AML-193 (cell line): ENCODE measurements around the gene MYBL2.
"Not testable (repeated sequence)": the region's sequence is repeated elsewhere in the genome, so short reads cannot be mapped to it uniquely, and the experiment has no call there.

ENCODE experiments used
- DNase-seq, 2 experiments: peaks; one replicate each; lab custom pipeline; 2025; lab: John Stamatoyannopoulos, UW

The MYBL2 gene

DNA sequence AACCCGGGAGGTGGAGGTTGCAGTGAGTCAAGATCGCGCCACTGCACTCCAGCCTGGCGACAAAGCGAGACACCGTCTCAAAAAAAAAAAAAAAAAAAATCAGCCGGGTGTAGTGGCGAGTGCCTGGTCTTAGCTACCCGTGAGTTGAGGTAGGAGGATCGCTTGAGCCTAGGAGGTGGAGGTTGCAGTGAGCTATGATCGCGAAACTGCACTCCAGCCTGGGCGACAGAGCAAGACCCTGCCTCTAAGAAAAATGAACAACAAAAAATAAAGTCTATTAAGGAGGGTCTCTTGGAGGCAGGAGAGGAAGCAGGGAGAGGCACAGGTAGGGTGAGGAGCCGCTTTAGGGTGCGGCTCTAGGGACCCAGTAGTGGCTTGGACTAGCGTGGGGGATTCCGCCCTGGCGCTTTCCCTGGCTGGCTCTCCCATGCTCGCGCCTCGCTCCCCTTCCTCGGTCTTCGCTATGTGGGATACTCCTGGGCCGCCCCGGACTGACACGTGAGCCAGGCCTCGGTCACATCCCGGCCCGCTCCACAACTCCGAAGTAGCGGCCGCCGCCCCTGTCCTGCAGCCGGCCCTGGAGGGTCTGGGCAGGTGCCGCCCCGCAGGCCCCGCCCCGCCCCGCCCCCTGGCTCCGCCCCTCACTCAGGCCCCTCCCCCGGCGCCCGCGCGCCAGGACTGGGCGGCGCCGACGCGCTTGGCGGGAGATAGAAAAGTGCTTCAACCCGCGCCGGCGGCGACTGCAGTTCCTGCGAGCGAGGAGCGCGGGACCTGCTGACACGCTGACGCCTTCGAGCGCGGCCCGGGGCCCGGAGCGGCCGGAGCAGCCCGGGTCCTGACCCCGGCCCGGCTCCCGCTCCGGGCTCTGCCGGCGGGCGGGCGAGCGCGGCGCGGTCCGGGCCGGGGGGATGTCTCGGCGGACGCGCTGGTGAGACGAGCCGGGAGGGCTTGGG is at the start of gene MYBL2:
Gene MYBL2 (plus strand): TSS at position 739 of the 953 bp plus-strand sequence. CDS start 170 bp downstream, at position 909.
- DNase-seq, result peak; percentile 16 to 33

- DNase-seq, result no peak
Observed at GRCh38 chr20:43631598-43631997, 35.3 kb upstream of the MYBL2 start.

- no peak for DNase-seq
Observed at GRCh38 chr20:43636429-43636828, 30.5 kb upstream of the MYBL2 start.

DNA sequence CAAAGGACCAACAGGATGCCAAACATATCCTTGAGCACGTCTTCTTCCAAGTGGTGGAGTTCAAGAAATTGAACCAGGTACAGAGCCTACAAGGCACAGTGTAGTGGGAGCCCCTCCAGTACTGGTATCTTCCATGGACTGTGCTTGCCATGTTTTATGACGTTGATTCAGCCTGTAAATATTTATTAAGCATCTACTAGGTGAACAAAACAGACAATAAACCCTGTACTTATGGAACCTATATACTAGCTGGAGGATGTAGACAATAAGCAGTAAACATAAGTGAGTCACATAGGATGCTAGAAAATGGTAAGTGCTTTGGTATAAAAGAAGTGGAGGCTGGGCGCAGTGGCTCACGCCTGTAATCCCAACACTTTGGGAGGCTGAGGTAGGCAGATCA is 24.4 kb upstream of the MYBL2 start:
- no peak for DNase-seq

GRCh38 chr20:43650997-43651525 is 15.9 kb upstream of the MYBL2 start:
- no peak for DNase-seq

GRCh38 chr20:43651650-43652184 is 15.2 kb upstream of the MYBL2 start:
- not testable (repeated sequence) for DNase-seq

DNA sequence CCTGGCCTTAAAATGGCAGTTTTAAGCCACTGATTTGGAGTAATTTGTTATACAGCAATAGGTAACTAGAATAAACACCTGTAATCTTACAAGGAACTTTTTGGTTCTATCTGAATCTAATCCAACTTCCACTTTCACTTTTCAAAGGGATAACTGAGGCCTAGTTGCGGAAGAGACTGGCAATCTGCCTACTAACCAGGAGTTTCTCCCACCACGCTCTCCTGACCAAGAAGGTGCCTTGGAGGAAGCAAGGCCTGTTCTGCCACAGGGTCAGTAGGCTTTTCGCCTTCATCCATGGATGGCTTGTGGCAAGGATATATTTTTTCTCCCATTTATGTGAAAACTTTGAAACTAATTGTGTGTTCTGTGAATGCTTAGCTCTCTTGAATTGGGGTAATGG is 12.9 kb upstream of the MYBL2 start:
- DNase-seq, result no peak

- not testable (repeated sequence) for DNase-seq
Observed at GRCh38 chr20:43655176-43655575, 11.7 kb upstream of the MYBL2 start.

- DNase-seq, result no peak
Observed at GRCh38 chr20:43655937-43656336, 11.0 kb upstream of the MYBL2 start.

GRCh38 chr20:43658069-43658722 is 8.7 kb upstream of the MYBL2 start:
- no peak for DNase-seq

DNA sequence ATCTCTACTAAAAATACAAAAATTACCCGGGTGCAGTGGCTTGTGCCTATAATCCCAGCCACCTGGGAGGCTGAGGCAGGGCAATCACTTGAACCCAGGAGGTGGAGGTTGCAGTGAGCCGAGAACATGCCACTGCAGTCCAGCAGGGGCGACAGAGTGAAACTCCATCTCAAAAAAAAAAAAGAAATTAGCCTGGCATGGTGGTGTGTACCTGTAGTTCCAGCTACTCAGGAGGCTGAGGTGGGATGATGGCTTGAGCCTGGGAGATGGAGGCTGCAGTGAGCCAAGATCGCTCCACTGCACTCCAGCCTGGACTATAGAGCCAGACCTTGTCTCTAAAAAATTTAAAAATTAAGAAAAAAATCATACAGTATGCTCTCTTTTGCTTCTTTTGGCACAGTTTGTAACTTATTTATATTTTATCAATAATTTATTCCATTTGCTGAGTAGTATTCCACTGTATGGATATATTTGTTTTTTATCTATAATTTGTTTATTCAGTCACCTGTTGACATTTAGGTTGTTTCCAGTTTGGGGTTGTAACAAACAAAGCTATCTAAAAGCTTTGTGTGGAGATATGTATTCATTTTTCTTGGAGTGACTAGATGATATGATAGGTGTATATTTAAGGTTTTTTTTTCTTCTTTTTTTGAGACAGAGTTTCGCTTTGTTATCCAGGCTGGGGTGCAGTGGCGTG is 8.0 kb upstream of the MYBL2 start:
- no peak for DNase-seq

DNA sequence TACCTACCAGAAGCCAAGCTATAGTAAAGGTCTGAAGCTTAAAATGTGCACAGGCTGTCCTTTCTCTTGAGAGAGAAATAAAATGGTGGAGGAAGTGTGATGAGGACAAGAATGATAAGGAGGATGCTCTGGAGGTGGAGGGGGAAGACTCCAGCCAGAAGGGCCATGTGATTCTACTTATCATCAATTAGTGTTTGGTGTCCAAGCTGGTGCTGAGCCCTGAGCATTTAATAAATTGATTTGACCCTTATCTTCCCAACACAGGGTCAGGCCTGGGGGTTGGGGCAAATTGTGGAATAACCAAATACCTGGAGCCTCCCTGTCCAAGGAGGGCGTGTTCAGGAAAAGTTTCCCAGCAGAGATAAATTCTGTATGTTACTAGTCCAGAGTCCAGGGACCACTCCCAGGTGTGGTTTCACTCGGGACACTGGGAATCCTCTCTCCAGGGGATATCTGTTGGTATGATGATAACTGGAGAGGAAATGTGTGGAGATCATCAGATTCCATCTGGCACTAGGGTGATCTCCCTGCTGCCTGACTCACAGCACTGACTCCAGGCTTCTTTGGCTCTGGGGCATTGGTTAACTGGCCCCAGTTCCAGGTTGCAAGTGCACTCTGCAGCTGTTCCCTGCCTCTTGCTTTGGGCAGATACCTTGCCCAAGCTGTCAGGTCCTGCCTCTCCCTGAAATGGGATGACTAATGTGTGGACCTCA is 3.8 kb upstream of the MYBL2 start:
- DNase-seq, result no peak

DNA sequence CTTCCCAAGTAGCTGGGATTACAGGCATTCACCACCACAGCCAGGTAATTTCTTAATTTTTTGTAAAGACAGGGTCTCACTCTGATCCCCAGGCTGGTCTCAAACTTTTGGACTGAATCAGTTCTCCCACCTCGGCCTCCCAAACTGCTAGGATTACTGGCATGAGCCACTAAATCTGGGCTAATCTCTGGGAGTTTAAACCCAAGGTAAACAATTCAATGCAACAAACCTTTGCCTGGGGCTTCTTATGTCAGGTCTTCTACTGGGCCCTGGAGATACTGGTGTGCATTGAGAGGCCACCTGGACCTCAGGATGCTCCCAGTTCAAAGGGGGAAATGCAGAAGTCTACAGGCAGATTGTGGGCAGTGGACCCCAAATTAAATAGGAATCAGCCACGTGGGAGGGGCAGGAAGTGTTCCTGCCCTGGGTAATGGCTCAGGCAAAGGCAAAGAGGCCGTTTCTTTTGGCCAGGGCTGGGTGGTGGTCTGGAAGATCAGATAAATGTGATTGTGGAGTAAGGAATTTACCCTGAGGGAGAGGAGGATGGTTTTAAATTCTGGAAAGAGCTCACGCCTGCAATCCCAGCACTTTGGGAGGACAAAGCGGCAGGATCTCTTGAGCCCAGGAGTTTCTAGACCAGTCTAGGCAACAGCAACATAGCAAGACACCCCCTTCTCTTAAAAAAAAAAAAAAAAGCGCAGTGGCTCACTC is 1.3 kb upstream of the MYBL2 start:
- DNase-seq, result no peak

DNA sequence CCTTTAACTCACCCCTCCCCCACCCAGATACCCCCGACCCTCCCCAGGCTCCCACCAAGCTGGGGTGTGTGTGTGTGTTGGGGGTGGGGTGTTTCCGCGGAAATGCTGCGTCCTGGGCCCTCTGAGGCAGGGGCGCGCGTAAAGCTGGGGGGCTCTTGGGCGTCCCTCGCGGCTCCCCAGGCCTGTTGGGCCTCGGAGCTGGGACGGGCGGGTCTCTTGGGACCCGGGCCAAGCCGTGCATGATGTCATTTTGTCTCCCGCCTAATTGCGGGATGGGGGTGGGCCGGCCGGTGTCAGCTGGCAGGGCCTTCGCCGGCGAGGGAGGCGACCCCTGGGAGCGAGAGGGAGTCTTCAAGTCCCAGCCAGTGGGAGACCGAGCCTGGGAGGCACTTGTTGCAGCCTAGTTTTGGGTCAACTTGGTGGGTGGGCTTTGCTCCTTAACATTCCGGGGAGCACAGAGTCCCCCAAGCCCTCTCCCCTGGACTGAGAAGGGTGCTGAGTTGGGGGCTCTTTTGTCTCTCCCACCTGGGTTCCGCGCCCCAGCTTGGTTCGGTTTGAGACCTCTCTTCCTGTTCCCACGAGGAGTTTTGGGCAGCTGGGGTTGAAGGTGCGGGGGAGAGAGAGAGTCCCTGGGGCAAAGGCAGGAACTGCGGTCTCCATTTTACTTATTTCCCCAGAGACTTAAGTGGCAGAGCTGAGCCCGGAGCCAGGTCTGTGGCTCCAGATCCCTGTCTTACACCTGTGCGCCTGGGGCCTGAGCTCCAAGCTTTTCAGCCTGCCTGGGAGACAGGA is 623 bp downstream of the MYBL2 start:
- no peak for DNase-seq

- DNase-seq, result peak; percentile 14 to 31
Observed at GRCh38 chr20:43669332-43669731, 2.4 kb downstream of the MYBL2 start.

GRCh38 chr20:43670423-43670822 is 3.5 kb downstream of the MYBL2 start:
- DNase-seq, result no peak

DNA sequence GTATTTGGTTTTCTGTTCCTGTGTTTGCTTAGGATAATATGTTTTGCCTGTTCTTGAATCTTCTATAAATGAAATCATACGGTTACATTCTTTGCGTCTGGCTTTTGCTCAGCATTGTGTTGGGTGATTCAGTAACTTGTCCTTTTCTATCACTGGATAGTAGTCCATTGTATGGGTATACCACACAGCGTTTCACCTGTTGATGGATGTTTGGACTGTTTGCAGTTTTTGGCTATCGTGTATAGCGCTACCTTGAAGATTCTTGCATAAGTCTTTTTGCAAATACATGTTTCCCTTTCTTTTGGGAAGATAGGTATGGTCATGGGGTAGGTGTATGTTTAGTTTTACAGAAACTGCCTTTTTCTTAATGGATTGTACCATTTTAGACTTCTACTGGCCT is 9.5 kb downstream of the MYBL2 start:
- DNase-seq, result no peak

DNA sequence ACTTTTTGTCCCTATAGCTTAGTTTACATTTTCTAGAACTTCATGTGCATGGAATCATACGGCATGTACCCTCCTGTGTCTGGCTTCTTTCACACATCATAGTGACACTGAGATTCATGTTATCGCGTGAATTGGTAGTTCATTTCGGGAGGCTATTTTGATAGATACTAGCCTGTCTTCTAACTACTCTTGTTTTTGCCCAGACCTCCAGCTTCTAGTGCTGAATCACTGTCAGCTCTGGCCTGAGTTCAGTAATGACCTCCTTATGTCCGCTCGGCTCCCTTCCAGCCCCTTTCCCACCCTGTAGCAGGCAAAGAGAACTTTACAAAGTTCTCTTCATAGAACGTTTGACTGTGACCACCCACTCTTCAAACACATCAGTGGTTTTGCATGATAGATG is 14.1 kb downstream of the MYBL2 start:
- DNase-seq, result no peak

DNA sequence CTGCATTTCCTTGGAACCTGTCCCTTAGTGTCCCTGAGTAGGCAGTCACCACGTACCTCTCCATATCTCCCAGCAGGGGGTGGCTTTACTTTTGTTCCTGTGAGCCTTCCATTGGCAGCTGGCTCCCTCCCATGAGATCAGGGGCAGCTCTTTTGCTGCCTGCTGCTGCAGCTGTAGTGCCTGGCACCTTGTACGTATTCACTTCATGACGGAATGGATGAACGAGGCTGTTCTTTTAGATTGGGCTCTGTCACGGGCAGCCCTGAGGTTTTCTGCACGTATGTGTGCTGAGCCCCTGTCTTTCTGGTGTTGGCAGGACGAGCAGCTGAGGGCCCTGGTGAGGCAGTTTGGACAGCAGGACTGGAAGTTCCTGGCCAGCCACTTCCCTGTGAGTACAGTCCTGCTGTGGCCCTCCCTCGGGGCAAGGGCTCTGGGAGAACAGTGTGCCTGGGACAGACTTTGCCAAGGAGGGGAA is 14.6 kb downstream of the MYBL2 start:
- DNase-seq, result no peak

GRCh38 chr20:43681991-43682410 is 15.1 kb downstream of the MYBL2 start:
- DNase-seq, result no peak
